PC-3 (cell line): Measurements from ENCODE around the gene TALDO1. TPM values are rescaled to one million over a fixed set of nuclear protein-coding genes. Genes with fewer than 3 reads are reported as not detected.
A peak's percentile ranks its signal among the peaks of the same experiment; 100 is the strongest.

Source experiments
- ATAC-seq: fragments of 200-7000 bp; cut with Tn5 transposase; 2 replicates; pipeline ENCODE4 v1.9.1; 2020; ENCODE audit warnings: mild to moderate bottlenecking, moderate library complexity
- BruUV-seq: library from RNA; stranded (reverse); fragments of 400-500 nt; replicated peaks from 2 replicates; lab custom pipeline; 2021; lab: Mats Ljungman, UMichigan
- CTCF ChIA-PET: fragments of 300-600 bp; sonication (Branson Sonifier 250); formaldehyde crosslinking; loops from one replicate; lab custom pipeline; 2022; ENCODE audit warnings: antibody characterized with exemption; lab: Charles Lee
- POLR2A ChIA-PET: fragments of 300-600 bp; sonication (Branson Sonifier 250); formaldehyde crosslinking; loops from one replicate; lab custom pipeline; 2022; ENCODE audit warnings: antibody characterized with exemption; ENCODE audit not compliant: unreplicated experiment; lab: Charles Lee
- DNase-seq: peaks from one replicate; pipeline ENCODE4 v3.0.0-alpha.2; 2015
- H2AFZ ChIP-seq: fragments of 300-600 bp; sonication (generic); 2 replicates; pipeline ENCODE4 v1.6.0; 2016; ENCODE audit warnings: antibody characterized with exemption, low read length
- H3F3A ChIP-seq: fragments of 300-600 bp; sonication (generic); one replicate; pipeline ENCODE4 v1.6.0; 2017; ENCODE audit warnings: antibody characterized with exemption, low read length, control low read depth, mild to moderate bottlenecking; ENCODE audit not compliant: unreplicated experiment
- H3K27ac ChIP-seq: fragments of 300-600 bp; sonication (generic); 2 replicates; pipeline ENCODE4 v1.5.1; 2016; ENCODE audit warnings: mild to moderate bottlenecking, low read length
- H3K27me3 ChIP-seq: fragments of 300-600 bp; sonication (generic); 2 replicates; pipeline ENCODE4 v1.6.1; 2016; ENCODE audit warnings: low read length, mixed read lengths
- H3K36me3 ChIP-seq: fragments of 300-600 bp; sonication (generic); 2 replicates; pipeline ENCODE4 v1.6.1; 2016; ENCODE audit warnings: low read depth, mixed run types, low read length, mixed read lengths
- H3K4me1 ChIP-seq: fragments of 300-600 bp; sonication (generic); 2 replicates; pipeline ENCODE4 v1.5.1; 2016; ENCODE audit warnings: low read length; ENCODE audit not compliant: insufficient read depth
- H3K4me2 ChIP-seq: fragments of 300-600 bp; sonication (generic); 2 replicates; pipeline ENCODE4 v1.6.0; 2016; ENCODE audit warnings: low read length
- H3K4me3 ChIP-seq: fragments of 300-600 bp; sonication (generic); 2 replicates; pipeline ENCODE4 v1.5.1; 2016; ENCODE audit warnings: mild to moderate bottlenecking, low read length, mixed read lengths
- H3K79me2 ChIP-seq: fragments of 300-600 bp; sonication (generic); 2 replicates; pipeline ENCODE4 v1.6.1; 2017; ENCODE audit warnings: low read length, mixed read lengths
- H3K9ac ChIP-seq: fragments of 300-600 bp; sonication (generic); 2 replicates; pipeline ENCODE4 v1.6.0; 2016; ENCODE audit warnings: mild to moderate bottlenecking, low read length
- H3K9me2 ChIP-seq: fragments of 300-600 bp; sonication (generic); replicated peaks from 2 replicates; pipeline ENCODE4 v1.6.1; 2016; ENCODE audit warnings: mixed run types, low read length, mixed read lengths
- H3K9me3 ChIP-seq: fragments of 300-600 bp; sonication (generic); 2 replicates; pipeline ENCODE4 v1.6.1; 2016; ENCODE audit warnings: low read length, mixed read lengths
- H4K20me1 ChIP-seq: fragments of 300-600 bp; sonication (generic); 2 replicates; pipeline ENCODE4 v1.6.1; 2016; ENCODE audit warnings: low read length, mixed read lengths
- CTCF ChIP-seq: fragments of 300-600 bp; sonication (generic); conservative IDR thresholded peaks from 2 replicates; pipeline ENCODE4 v1.5.1; 2017; ENCODE audit warnings: antibody characterized with exemption, low read depth, mild to moderate bottlenecking, low read length
- EZH2 ChIP-seq: fragments of 300-600 bp; sonication (generic); IDR thresholded peaks from one replicate; pipeline ENCODE4 v1.6.1; 2017; ENCODE audit warnings: antibody characterized with exemption, mild to moderate bottlenecking, low read length; ENCODE audit not compliant: unreplicated experiment
- EZH2phosphoT487 ChIP-seq: fragments of 300-600 bp; sonication (generic); IDR thresholded peaks from 2 replicates; pipeline ENCODE4 v1.6.1; 2018; ENCODE audit warnings: mild to moderate bottlenecking, antibody characterized with exemption, low read length, borderline replicate concordance
- intact Hi-C: fragments of 100-400 bp; cut with micrococcal nuclease; formaldehyde crosslinking; loops from 2 replicates; pipeline ENCODE4 v1.9.0; 2023
- total RNA-seq: library from RNA; depleted of rRNA; stranded (reverse); fragments of >200 nt; gene quantifications from 2 replicates; pipeline ENCODE4 v1.2.3, GENCODE V29; 2014

The TALDO1 gene
- total RNA-seq, 1 experiment from 2014 or later, result 326 TPM

DNA sequence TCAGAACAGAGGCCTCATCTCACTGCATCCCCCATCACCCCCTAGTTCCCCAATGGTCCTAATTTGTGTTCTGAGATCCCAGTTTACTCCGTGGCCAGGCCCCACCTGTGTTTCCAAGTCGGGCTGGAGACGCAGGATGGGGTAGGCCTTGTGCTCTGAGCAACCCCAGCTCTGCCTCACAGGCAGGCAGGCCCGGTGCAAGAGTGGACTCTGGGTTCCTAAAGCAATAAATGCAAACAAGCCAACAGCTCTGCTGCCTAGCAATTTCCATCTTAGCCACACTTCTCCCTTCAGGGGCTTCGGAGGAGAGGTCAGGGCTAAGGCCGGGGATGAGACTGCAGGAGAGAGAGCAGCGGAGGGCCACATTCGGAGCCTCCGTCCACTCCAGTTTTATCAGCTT is 43.8 kb upstream of the TALDO1 start:
- Histone ChIP-seq H3K27me3 (no peaks in the 10 kb centered on the region), H3K9me2 (no peaks in the 10 kb centered on the region), H4K20me1 (no peaks in the 10 kb centered on the region; the same call in 1 of the 2 replicates), H3K9me3 (no peaks in the 10 kb centered on the region), H3F3A (no peaks in the 10 kb centered on the region), H2AFZ (no peak overlapping the region), H3K36me3 (no peaks in the 10 kb centered on the region; the same call in 1 of the 2 replicates), H3K27ac (no peak overlapping the region), H3K4me2 (no peak overlapping the region), H3K79me2 (peaks cover 40% of the 10 kb centered on the region), H3K4me3 (no peak overlapping the region), H3K4me1 (peaks cover 42% of the 10 kb centered on the region), H3K9ac (no peak overlapping the region)
- ATAC-seq (no peak), DNase-seq (no peak)
- POLR2A ChIA-PET, result no interaction called here
- intact Hi-C loops, result no loop called here
- TSS peak; percentile 24 for BruUV-seq
- TF ChIP-seq EZH2phosphoT487, result no peak
- TF ChIP-seq EZH2, result no peak
- TF ChIP-seq CTCF, result no peak
- CTCF ChIA-PET, result interaction anchor here (0.5 kb wide), 1 partner anchor 41 kb away, joined by 3 read pairs; no protein-coding TSS in a partner anchor

DNA sequence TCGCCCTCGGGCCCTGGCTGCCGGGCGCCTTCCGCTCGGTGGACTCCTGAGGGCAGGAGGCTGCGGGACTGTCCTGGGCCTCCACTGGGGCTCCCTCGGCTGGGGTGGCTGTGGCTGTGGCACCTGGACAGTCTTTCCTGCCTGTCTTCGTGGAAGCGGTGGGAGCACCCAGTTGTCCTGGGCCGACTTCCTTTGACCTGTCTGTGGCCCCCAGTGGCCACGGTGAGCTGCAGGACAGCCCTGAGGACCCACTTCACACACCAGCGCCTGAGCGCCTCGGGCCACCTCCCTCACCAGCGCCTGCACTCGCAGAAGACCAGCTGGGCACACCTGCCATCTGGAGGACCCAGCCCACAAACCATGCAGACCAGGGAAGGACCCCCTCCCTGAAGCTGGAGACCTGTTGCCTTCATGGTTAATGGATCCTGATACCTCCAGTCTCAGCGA is 43.0 kb upstream of the TALDO1 start:
- H3K27ac ChIP-seq, result peak overlapping the region; percentile 70
- DNase-seq, result no peak
- TF ChIP-seq EZH2, result no peak
- no peak overlapping the region for H3K9ac ChIP-seq
- no peak overlapping the region for H3K4me3 ChIP-seq
- H3K27me3 ChIP-seq, result no peaks in the 10 kb centered on the region
- no TSS peak for BruUV-seq
- POLR2A ChIA-PET, result interaction anchor here (0.5 kb wide), 2 partner anchors 10 to 12 kb away, joined by 3 to 12 read pairs; no protein-coding TSS in a partner anchor
- no peaks in the 10 kb centered on the region for H3K9me2 ChIP-seq
- H3K4me1 ChIP-seq, result peaks cover 42% of the 10 kb centered on the region
- H3K79me2 ChIP-seq, result peaks cover 37% of the 10 kb centered on the region
- H4K20me1 ChIP-seq, result no peaks in the 10 kb centered on the region; the same call in 1 of the 2 replicates
- H3K9me3 ChIP-seq, result no peaks in the 10 kb centered on the region
- H2AFZ ChIP-seq, result no peak overlapping the region
- no peaks in the 10 kb centered on the region for H3F3A ChIP-seq
- no peaks in the 10 kb centered on the region; the same call in 1 of the 2 replicates for H3K36me3 ChIP-seq
- peak overlapping the region; percentile 94 for H3K4me2 ChIP-seq
- ATAC-seq, result no peak
- CTCF ChIA-PET, result interaction anchor here (1.0 kb wide), 1 partner anchor 24 kb away, joined by 4 read pairs; no protein-coding TSS in a partner anchor
- intact Hi-C loops, result no loop called here

GRCh38 chr11:704781-705645 is 42.3 kb upstream of the TALDO1 start:
- Histone ChIP-seq H3K27ac (peak overlapping the region; percentile 70), H3K9me3 (no peaks in the 10 kb centered on the region), H3K79me2 (peaks cover 43% of the 10 kb centered on the region), H3K4me1 (peaks cover 42% of the 10 kb centered on the region), H3F3A (no peaks in the 10 kb centered on the region), H3K27me3 (no peaks in the 10 kb centered on the region), H4K20me1 (no peaks in the 10 kb centered on the region; the same call in 1 of the 2 replicates), H3K36me3 (no peaks in the 10 kb centered on the region; the same call in 1 of the 2 replicates), H3K4me2 (peak overlapping the region; percentile 94), H2AFZ (peak overlapping the region; percentile 35; the same call in 1 of the 2 replicates), H3K9me2 (no peaks in the 10 kb centered on the region), H3K4me3 (peak overlapping the region; percentile 97), H3K9ac (peak overlapping the region; percentile 88)
- ATAC-seq (peak; percentile 62), DNase-seq (peak; percentile 75)
- POLR2A ChIA-PET, result interaction anchor here (0.5 to 0.6 kb wide), 3 partner anchors 11 to 79 kb away, joined by 3 to 12 read pairs (median 4); no protein-coding TSS in a partner anchor
- TSS peak; percentile 19 for BruUV-seq
- CTCF ChIA-PET, result interaction anchor here (1.0 kb wide), 1 partner anchor 23 kb away, joined by 4 read pairs; no protein-coding TSS in a partner anchor
- intact Hi-C loops, result no loop called here
- no peak for TF ChIP-seq CTCF
- TF ChIP-seq EZH2phosphoT487, result no peak
- no peak for TF ChIP-seq EZH2
